HuH-7 (cell line): ENCODE data around the gene ERC1.
A peak's percentile ranks its signal among the peaks of the same experiment; 100 is the strongest.
"Not testable (repeated sequence)": the region's sequence is repeated elsewhere in the genome, so short reads cannot be mapped to it uniquely, and the experiment has no call there.

ENCODE experiments used
- DNase-seq: peaks from one replicate; pipeline ENCODE4 v3.0.0; 2011; ENCODE audit warnings: low spot score

ERC1 gene

GRCh38 chr12:1185460-1186182, 194.6 kb downstream of the ERC1 start:
- peak; percentile 23 for DNase-seq

- no peak for DNase-seq
Observed at GRCh38 chr12:1186298-1186697, 195.3 kb downstream of the ERC1 start.

- no peak for DNase-seq
Observed at GRCh38 chr12:1188016-1188415, 197.0 kb downstream of the ERC1 start.

DNA sequence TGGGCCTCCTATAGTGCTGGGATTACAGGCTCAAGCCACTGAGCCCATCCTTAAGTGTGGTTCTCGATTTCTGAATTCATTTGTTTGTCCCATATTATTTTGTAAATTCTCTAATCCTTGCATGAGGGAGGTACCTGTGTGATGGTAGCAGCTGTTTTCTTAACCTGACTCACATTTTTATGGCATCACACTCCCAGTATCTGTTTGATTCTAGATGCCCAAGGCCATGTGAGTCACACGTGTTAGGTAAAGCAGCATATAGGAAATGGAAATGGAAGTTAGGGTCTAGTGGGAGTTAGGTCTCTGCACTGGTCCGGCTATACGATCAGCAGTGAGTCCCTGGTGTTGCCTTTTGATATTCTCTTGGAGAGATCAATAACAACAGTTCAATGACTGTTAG, 198.1 kb downstream of the ERC1 start:
- DNase-seq, result no peak

GRCh38 chr12:1195513-1195912, 204.5 kb downstream of the ERC1 start:
- DNase-seq, result no peak

GRCh38 chr12:1197264-1198018, 206.4 kb downstream of the ERC1 start:
- no peak for DNase-seq

DNA sequence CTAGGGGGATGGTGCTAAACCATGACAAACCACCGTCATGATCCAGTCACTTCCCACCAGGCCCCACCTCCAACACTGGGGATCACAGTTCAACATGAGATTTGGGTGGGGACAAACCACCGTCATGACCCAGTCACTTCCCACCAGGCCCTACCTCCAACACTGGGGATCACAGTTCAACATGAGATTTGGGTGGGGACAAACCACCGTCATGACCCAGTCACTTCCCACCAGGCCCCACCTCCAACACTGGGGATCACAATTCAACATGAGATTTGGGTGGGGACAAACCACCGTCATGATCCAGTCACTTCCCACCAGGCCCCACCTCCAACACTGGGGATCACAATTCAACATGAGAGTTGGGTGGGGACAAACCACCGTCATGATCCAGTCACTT, 207.8 kb downstream of the ERC1 start:
- not testable (repeated sequence) for DNase-seq

DNA sequence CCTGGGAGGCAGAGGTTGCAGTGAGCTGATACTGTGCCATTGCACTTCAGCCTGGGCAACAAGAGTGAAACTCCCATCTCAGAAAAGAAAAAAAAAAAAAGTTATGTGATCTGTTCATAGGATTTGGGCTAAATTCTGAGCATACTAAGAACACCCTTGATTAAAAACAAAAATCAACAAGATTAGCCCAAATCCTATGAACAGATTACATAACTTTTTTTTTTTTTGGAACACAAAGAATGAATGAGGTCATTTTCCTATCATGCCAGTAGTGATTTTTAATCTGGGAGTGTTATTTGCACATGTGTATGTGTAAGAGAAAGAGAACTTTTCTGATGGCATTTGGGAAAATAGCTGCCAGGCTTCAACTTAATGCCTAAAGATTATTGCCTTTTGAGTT, 208.7 kb downstream of the ERC1 start:
- no peak for DNase-seq

- DNase-seq, result no peak
Observed at GRCh38 chr12:1201030-1201429, 210.0 kb downstream of the ERC1 start.

DNA sequence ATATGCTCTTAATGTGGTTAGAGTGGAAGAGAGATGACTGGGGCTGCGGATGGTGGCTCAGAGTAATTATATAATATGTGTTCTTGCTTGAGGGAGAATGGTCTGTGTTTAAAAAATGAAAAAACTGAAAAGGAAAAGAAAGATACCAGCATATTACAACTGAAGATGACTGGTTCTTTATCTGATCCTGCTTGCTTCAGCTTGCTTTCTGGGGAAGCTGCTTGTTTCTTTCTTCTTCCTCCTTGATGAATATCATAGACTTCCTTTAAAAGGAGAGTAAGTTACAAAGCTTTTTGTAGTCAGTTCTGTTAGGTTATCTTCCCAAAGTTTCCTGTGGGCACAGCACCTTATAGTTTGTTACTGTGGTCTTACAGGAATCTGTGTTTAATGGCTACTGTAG, 210.9 kb downstream of the ERC1 start:
- DNase-seq, result no peak

DNA sequence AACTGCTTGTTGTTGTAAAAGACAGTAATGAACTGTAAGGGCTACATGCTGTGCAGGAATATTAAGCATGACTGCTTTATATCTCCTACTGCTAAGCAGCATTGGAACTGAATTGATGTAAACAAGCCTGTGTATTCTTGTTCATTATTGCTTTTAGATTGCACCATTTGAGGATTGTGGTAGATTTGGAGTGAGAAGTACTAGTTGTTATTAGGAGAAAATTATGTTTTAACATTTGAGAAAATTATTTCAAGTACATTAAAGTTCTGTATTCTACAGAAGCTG, 212.7 kb downstream of the ERC1 start:
- DNase-seq, result no peak

- no peak for DNase-seq
Observed at GRCh38 chr12:1204581-1205121, 213.6 kb downstream of the ERC1 start.

GRCh38 chr12:1205512-1206060, 214.6 kb downstream of the ERC1 start:
- DNase-seq, result no peak

DNA sequence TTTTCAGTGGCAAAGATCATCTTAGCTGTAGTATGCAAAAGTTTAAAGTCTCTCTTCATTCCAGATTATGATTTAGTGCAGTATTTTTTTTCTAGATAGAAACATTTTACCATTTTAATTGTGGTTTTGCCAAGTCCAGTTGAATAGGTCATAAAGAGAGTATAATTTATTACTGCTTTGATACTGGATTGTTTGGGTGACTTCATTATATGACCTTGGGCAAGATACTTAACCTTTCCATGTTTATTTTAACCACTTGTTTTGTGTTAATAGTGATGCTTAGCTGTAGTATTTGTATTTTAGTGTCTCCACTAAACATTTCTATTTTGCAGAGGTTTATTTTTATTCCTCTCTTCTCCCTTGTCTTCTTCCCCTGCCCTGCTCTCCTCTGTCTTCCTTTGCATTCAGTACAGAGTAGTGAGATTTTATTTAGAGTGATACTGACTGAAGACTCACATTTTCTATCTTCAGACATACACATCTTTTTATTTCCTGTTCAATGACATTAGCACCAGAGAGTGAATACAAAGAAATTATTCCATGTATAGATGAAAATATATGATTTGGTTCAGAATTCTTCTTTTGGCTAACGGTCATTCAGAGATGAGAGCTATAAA, 215.2 kb downstream of the ERC1 start:
- no peak for DNase-seq

DNA sequence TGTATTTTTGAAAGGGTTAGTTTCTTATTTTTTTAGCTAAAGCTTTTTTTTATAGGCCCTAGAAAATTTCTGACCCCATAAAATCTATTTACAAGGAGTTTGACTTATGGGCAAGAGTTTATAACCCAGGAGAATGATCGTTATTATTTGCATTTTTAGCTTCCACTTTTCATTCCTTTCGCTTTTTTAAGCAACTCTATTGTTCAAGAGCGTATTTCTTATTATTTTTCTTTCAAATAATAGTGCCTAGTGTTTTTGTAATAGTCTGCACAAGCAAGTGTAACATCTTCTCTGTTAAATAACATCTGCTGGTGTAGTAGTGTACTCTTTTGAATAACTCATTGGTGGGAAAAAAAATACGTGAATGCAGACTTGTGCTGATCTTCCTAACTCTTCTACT, 216.3 kb downstream of the ERC1 start:
- no peak for DNase-seq

DNA sequence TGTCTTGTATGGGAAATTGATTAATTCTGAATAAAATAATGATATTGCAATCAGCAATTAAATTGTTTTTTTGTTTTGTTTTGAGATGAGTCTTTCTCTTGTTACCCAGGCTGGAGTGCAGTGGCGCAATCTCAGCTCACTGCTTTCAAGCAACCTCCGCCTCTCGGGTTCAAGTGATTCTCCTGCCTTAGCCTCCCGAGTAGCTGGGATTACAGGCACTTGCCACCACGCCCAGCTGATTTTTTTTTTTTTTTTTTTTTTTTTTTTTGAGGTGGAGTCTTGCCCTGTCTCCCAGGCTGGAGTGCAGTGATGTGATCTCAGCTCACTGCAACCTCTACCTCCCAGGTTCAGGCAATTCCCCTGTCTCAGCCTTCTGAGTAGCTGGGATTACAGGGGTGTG, 217.7 kb downstream of the ERC1 start:
- not testable (repeated sequence) for DNase-seq

GRCh38 chr12:1212526-1212925, 221.5 kb downstream of the ERC1 start:
- DNase-seq, result no peak

DNA sequence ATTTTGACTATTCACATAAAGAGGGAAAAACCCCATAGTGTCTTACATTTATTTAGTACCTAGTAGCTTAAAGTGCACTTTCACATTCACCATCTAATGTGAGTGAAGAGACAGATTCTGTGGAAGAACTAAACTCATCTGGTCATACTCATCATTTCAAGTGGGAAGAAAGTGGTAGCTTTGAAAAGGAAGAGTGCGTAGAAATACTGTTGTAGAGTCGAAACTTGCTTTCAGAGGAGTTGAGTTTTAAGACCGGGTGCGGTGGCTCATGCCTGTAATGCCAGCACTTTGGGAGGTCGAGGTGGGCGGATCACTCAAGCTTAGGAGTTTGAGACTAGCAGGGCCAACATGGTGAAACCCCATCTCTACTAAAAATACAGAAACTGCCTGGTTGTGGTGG, 222.2 kb downstream of the ERC1 start:
- DNase-seq, result no peak

DNA sequence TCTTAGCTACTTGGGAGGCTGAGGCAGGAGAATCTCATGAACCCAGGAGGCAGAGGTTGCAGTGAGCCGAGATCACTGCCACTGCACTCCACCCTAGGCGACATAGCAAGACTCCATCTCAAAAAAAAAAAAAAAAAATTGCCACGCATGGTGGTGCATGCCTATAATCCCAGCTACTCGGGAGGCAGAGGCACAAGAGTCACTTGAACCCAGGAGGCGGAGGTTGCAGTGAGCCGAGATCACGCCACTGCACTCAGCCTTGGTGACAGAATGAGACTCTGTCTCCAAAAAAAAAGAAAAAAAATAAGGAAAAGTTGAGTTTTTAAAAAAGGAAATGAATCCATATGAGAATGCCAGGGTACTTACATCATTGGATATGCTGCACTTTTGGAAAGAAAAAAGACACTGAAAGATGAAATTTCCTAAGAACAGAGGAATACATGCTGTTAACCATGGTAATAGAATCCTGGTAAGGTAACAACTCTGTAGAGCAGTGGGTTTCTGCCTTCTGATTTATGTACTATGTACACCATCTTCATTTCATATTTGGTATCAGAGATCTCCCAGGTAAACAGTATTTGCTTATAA, 222.7 kb downstream of the ERC1 start:
- DNase-seq, result no peak

- no peak for DNase-seq
Observed at GRCh38 chr12:1216560-1216959, 225.5 kb downstream of the ERC1 start.

- DNase-seq, result no peak
Observed at GRCh38 chr12:1217191-1217949, 226.3 kb downstream of the ERC1 start.

DNA sequence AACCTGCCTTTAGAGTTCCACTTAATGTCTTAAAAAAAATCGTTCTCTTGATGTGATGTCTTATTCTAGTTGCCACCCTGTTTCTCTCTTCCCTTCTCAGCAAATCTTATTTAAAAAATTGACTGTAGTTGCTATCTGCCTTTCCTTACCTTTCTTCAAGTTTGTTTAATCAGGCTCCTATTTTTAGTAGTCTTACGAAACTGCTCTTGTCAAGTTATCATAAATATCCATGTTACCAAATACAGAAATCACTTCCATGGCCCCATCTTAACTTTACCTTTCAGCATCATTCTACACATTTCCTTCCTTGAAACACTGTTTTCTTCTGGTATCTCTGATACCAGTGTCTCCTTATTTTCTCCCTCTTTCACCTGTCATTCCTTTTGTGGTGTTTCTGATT, 227.3 kb downstream of the ERC1 start:
- DNase-seq, result no peak
